HL-60 (cell line): ENCODE data around the gene MIF.

Experiments
- DNase-seq, 2 experiments: peaks; one replicate each; pipeline ENCODE4 v3.0.0-alpha.2; 2010 to 2020; ENCODE audit warnings: low read depth in 1 of 2, low spot score in 1 of 2
- H3K27ac ChIP-seq: fragments of 250-450 bp; sonication (Bioruptor Pico); replicated peaks from 2 replicates; pipeline ENCODE4 v1.5.1; 2020; ENCODE audit warnings: mild to moderate bottlenecking, moderate library complexity
- H3K27me3 ChIP-seq: fragments of 250-450 bp; sonication (Bioruptor Pico); 2 replicates; pipeline ENCODE4 v1.5.1; 2021; ENCODE audit warnings: mild to moderate bottlenecking, moderate library complexity; ENCODE audit not compliant: insufficient read depth, poor library complexity, severe bottlenecking
- H3K4me3 ChIP-seq: replicated peaks from 2 replicates; pipeline ENCODE4 v1.5.1; 2011; ENCODE audit warnings: mild to moderate bottlenecking, control low read depth, low read length; ENCODE audit not compliant: insufficient read depth
- GABPA ChIP-seq: IDR thresholded peaks from 2 replicates; pipeline ENCODE4 v1.6.1; 2012; ENCODE audit warnings: low read depth
- POLR2AphosphoS5 ChIP-seq: IDR thresholded peaks from 2 replicates; pipeline ENCODE4 v1.6.1; 2012; ENCODE audit warnings: low read depth
- SPI1 ChIP-seq: IDR thresholded peaks from 2 replicates; pipeline ENCODE4 v1.6.1; 2012; ENCODE audit warnings: low read depth, mild to moderate bottlenecking, borderline replicate concordance
- TF ChIP-seq, protein P1 (sequence below): IDR thresholded peaks from one replicate; pipeline ENCODE4 v1.5.1; 2011; ENCODE audit warnings: low read length, control low read depth, inconsistent platforms; ENCODE audit not compliant: insufficient read depth
- TF ChIP-seq, protein P2 (sequence below): IDR thresholded peaks from 2 replicates; pipeline ENCODE4 v1.6.1; 2012; ENCODE audit warnings: low read depth; ENCODE audit not compliant: insufficient replicate concordance

The MIF gene

DNA sequence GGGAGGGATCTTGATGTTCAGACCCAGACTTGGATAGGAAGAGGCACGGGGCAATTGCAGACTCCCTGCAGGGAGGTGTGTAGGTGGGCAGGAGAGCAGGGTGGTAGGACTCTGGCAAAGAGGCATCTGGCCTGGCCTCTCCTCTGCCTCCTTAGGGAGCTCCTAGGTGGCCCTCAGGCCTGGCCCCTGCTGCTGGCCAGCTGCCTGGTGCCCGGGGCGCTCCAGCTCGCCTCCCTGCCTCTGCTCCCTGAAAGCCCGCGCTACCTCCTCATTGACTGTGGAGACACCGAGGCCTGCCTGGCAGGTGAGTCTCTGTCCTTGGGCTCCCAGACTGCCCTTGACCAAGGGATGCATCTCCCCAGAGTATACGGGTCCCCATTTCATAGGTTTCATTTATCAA lies 16.6 kb upstream of the MIF start:
- Histone ChIP-seq H3K27ac (no peak overlapping the region), H3K27me3 (no peaks in the 10 kb centered on the region), H3K4me3 (no peak overlapping the region)
- TF ChIP-seq, protein P1, sequence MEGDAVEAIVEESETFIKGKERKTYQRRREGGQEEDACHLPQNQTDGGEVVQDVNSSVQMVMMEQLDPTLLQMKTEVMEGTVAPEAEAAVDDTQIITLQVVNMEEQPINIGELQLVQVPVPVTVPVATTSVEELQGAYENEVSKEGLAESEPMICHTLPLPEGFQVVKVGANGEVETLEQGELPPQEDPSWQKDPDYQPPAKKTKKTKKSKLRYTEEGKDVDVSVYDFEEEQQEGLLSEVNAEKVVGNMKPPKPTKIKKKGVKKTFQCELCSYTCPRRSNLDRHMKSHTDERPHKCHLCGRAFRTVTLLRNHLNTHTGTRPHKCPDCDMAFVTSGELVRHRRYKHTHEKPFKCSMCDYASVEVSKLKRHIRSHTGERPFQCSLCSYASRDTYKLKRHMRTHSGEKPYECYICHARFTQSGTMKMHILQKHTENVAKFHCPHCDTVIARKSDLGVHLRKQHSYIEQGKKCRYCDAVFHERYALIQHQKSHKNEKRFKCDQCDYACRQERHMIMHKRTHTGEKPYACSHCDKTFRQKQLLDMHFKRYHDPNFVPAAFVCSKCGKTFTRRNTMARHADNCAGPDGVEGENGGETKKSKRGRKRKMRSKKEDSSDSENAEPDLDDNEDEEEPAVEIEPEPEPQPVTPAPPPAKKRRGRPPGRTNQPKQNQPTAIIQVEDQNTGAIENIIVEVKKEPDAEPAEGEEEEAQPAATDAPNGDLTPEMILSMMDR: no peak
- TF ChIP-seq POLR2AphosphoS5: no peak
- DNase-seq: no peak

DNA sequence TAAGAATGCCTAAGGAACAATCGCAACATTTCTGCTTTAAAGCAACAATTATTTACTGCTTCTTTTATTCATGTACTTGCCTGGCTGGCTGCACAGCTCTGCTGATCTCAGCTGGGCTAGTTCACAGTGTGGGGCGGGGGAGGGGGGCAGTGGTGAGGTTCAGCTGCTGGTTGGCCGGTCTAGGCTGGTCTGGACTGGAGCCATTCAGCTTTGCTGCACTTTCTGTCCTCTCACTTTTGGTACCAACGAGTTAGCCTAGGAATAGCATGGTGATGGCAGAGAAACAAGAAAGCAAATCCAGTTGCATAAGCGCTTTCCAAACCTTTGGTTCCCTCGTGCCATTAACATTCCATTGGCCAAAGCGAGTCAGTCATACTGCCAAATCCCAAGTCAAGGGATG lies 16.0 kb upstream of the MIF start:
- Histone ChIP-seq H3K4me3 (no peak overlapping the region), H3K27ac (no peak overlapping the region), H3K27me3 (no peaks in the 10 kb centered on the region)
- TF ChIP-seq, protein P1: no peak
- TF ChIP-seq SPI1 (no peak), POLR2AphosphoS5 (no peak), GABPA (no peak)
- TF ChIP-seq, protein P2, sequence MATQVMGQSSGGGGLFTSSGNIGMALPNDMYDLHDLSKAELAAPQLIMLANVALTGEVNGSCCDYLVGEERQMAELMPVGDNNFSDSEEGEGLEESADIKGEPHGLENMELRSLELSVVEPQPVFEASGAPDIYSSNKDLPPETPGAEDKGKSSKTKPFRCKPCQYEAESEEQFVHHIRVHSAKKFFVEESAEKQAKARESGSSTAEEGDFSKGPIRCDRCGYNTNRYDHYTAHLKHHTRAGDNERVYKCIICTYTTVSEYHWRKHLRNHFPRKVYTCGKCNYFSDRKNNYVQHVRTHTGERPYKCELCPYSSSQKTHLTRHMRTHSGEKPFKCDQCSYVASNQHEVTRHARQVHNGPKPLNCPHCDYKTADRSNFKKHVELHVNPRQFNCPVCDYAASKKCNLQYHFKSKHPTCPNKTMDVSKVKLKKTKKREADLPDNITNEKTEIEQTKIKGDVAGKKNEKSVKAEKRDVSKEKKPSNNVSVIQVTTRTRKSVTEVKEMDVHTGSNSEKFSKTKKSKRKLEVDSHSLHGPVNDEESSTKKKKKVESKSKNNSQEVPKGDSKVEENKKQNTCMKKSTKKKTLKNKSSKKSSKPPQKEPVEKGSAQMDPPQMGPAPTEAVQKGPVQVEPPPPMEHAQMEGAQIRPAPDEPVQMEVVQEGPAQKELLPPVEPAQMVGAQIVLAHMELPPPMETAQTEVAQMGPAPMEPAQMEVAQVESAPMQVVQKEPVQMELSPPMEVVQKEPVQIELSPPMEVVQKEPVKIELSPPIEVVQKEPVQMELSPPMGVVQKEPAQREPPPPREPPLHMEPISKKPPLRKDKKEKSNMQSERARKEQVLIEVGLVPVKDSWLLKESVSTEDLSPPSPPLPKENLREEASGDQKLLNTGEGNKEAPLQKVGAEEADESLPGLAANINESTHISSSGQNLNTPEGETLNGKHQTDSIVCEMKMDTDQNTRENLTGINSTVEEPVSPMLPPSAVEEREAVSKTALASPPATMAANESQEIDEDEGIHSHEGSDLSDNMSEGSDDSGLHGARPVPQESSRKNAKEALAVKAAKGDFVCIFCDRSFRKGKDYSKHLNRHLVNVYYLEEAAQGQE: no peak
- DNase-seq: no peak

DNA sequence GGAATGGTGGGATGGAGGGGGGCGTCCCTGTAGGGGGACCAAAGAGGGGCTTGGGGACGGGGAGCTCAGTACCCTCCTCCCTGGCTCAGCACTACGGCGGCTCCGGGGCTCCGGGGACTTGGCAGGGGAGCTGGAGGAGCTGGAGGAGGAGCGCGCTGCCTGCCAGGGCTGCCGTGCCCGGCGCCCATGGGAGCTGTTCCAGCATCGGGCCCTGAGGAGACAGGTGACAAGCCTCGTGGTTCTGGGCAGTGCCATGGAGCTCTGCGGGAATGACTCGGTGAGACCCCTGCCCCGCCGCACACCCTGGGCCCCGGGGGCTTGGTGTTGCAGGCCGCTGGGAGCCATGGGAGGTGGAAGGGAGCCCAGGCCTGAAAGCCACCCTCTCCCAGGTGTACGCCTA lies 11.8 kb upstream of the MIF start:
- H3K27ac ChIP-seq: no peak overlapping the region
- TF ChIP-seq, protein P2: no peak
- TF ChIP-seq, protein P1: no peak
- no peak for TF ChIP-seq POLR2AphosphoS5
- no peak for TF ChIP-seq GABPA
- TF ChIP-seq SPI1: no peak
- H3K4me3 ChIP-seq: no peak overlapping the region
- no peak for DNase-seq
- H3K27me3 ChIP-seq: no peaks in the 10 kb centered on the region

DNA sequence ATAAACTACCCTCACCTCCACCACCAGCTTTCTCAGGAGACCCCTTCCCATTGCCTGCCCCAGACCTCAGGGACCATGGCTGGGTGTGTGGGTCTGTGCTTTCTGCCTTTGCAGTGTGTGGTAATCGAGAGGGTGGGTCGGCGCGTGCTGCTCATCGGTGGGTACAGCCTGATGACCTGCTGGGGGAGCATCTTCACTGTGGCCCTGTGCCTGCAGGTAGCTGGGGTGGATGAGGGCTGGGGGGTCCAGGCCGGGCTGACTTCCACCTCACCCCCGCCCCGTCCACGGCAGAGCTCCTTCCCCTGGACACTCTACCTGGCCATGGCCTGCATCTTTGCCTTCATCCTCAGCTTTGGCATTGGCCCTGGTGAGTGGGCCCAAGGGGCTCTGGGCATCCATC lies 10.5 kb upstream of the MIF start:
- TF ChIP-seq GABPA (no peak), POLR2AphosphoS5 (no peak), SPI1 (no peak)
- TF ChIP-seq, protein P2: no peak
- TF ChIP-seq, protein P1: no peak
- H3K27me3 ChIP-seq: no peaks in the 10 kb centered on the region
- no peak overlapping the region for H3K4me3 ChIP-seq
- no peak overlapping the region for H3K27ac ChIP-seq
- DNase-seq: no peak
